Erythroblast (primary cell): ENCODE results near the gene HDAC5.

ENCODE experiments used
- GATA1 ChIP-seq: IDR thresholded peaks from 2 replicates; pipeline ENCODE4 v1.6.1; 2011; ENCODE audit warnings: low read depth, mild to moderate bottlenecking, control low read depth, low read length, moderate library complexity
- POLR2A ChIP-seq: IDR thresholded peaks from 2 replicates; pipeline ENCODE4 v1.6.1; 2011; ENCODE audit warnings: mild to moderate bottlenecking, low read length

- no peak for TF ChIP-seq POLR2A
- no peak for TF ChIP-seq GATA1
Observed at GRCh38 chr17:44088254-44088653, 35.2 kb downstream of the HDAC5 start.
